Astrocyte (in vitro differentiated cells and primary cell): ENCODE results near the gene HRAS. TPM values are rescaled to one million over a fixed set of nuclear protein-coding genes. Genes with fewer than 3 reads are reported as not detected.

Experiments used
- DNase-seq: peaks from one replicate; pipeline ENCODE4 v3.0.0-alpha.2; 2010; ENCODE audit warnings: low read depth
- FAIRE-seq: peaks from 2 replicates; lab custom pipeline; 2011; peaks lifted over from hg19 to GRCh38; lab: Jason Lieb, UNC
- H2AFZ ChIP-seq: 2 replicates; pipeline ENCODE4 v1.6.0; 2012; ENCODE audit warnings: low read depth, low read length, inconsistent platforms
- H3K27ac ChIP-seq: 2 replicates; pipeline ENCODE4 v1.5.1; 2011; ENCODE audit warnings: low read depth, low read length, inconsistent platforms
- H3K27me3 ChIP-seq: 2 replicates; pipeline ENCODE4 v1.6.0; 2011; ENCODE audit warnings: low read length, inconsistent platforms; ENCODE audit not compliant: insufficient read depth
- H3K36me3 ChIP-seq: 2 replicates; pipeline ENCODE4 v1.5.1; 2011; ENCODE audit warnings: low read length, inconsistent platforms; ENCODE audit not compliant: insufficient read depth
- H3K4me1 ChIP-seq: 2 replicates; pipeline ENCODE4 v1.5.1; 2011; ENCODE audit warnings: low read length, inconsistent platforms; ENCODE audit not compliant: insufficient read depth
- H3K4me2 ChIP-seq: 2 replicates; pipeline ENCODE4 v1.6.0; 2012; ENCODE audit warnings: low read length, inconsistent platforms
- H3K4me3 ChIP-seq: 2 replicates; pipeline ENCODE4 v1.5.1; 2011; ENCODE audit warnings: low read depth, mild to moderate bottlenecking, low read length, inconsistent platforms; ENCODE audit not compliant: insufficient read depth
- H3K79me2 ChIP-seq: 2 replicates; pipeline ENCODE4 v1.6.0; 2012; ENCODE audit warnings: mild to moderate bottlenecking, low read length, inconsistent platforms; ENCODE audit not compliant: insufficient read depth
- H3K9ac ChIP-seq: 2 replicates; pipeline ENCODE4 v1.6.0; 2012; ENCODE audit warnings: mild to moderate bottlenecking, low read length, inconsistent platforms
- H3K9me3 ChIP-seq: 2 replicates; pipeline ENCODE4 v1.5.1; 2012; ENCODE audit warnings: low read depth, mild to moderate bottlenecking, low read length, inconsistent platforms; ENCODE audit not compliant: insufficient read depth
- H4K20me1 ChIP-seq: 2 replicates; pipeline ENCODE4 v1.6.0; 2012; ENCODE audit warnings: low read length, inconsistent platforms; ENCODE audit not compliant: insufficient read depth
- H3K27ac Mint-ChIP-seq: one replicate; pipeline ENCODE4 v1.8.0; 2021; ENCODE audit warnings: mild to moderate bottlenecking, mixed read lengths; ENCODE audit not compliant: unreplicated experiment
- H3K27me3 Mint-ChIP-seq: one replicate; pipeline ENCODE4 v1.8.0; 2021; ENCODE audit warnings: low read depth, mixed read lengths; ENCODE audit not compliant: unreplicated experiment
- H3K36me3 Mint-ChIP-seq: one replicate; pipeline ENCODE4 v1.8.0; 2021; ENCODE audit warnings: low read depth, mixed read lengths; ENCODE audit not compliant: unreplicated experiment
- H3K4me1 Mint-ChIP-seq: one replicate; pipeline ENCODE4 v1.8.0; 2021; ENCODE audit warnings: low read depth, mixed read lengths; ENCODE audit not compliant: unreplicated experiment
- H3K4me3 Mint-ChIP-seq: one replicate; pipeline ENCODE4 v1.8.0; 2021; ENCODE audit warnings: mild to moderate bottlenecking, moderate library complexity, mixed read lengths; ENCODE audit not compliant: unreplicated experiment
- H3K9me3 Mint-ChIP-seq: one replicate; pipeline ENCODE4 v1.8.0; 2021; ENCODE audit warnings: mild to moderate bottlenecking, mixed read lengths; ENCODE audit not compliant: unreplicated experiment
- CTCF ChIP-seq: IDR thresholded peaks from 2 replicates; pipeline ENCODE4 v1.5.1; 2011; ENCODE audit warnings: low read depth, mild to moderate bottlenecking, inconsistent platforms, low read length, moderate library complexity; ENCODE audit not compliant: insufficient read depth
- EZH2 ChIP-seq: IDR thresholded peaks from 2 replicates; pipeline ENCODE4 v1.6.1; 2012; ENCODE audit warnings: mild to moderate bottlenecking, low read length, inconsistent platforms; ENCODE audit not compliant: insufficient read depth
- total RNA-seq: library from RNA; stranded (reverse); gene quantifications from 2 replicates; pipeline ENCODE4 v1.2.1, GENCODE V29; 2021

Gene HRAS
- total RNA-seq, 1 donor from 2014 or later: 84.2 TPM

GRCh38 chr11:492427-493226, 42.7 kb downstream of the HRAS start:
- no peak overlapping the region for H3K4me2 ChIP-seq
- H3K27ac ChIP-seq: no peak overlapping the region
- H3K36me3 ChIP-seq: peaks cover 12% of the 10 kb centered on the region
- peaks cover 3% of the 10 kb centered on the region for H3K9me3 Mint-ChIP-seq
- no peak for TF ChIP-seq CTCF
- no peak overlapping the region for H3K4me3 Mint-ChIP-seq
- peaks cover 3% of the 10 kb centered on the region for H3K4me1 Mint-ChIP-seq
- H3K27me3 ChIP-seq: no peaks in the 10 kb centered on the region
- H4K20me1 ChIP-seq: peaks cover 23% of the 10 kb centered on the region
- H2AFZ ChIP-seq: no peak overlapping the region
- peaks cover 6% of the 10 kb centered on the region for H3K9me3 ChIP-seq
- FAIRE-seq (no peak), DNase-seq (no peak)
- H3K79me2 ChIP-seq: no peaks in the 10 kb centered on the region
- peaks cover 20% of the 10 kb centered on the region for H3K36me3 Mint-ChIP-seq
- H3K9ac ChIP-seq: no peak overlapping the region
- peak overlapping the region; percentile 47 for H3K27ac Mint-ChIP-seq
- no peaks in the 10 kb centered on the region for H3K4me1 ChIP-seq
- no peak overlapping the region for H3K4me3 ChIP-seq
- no peaks in the 10 kb centered on the region for H3K27me3 Mint-ChIP-seq

DNA sequence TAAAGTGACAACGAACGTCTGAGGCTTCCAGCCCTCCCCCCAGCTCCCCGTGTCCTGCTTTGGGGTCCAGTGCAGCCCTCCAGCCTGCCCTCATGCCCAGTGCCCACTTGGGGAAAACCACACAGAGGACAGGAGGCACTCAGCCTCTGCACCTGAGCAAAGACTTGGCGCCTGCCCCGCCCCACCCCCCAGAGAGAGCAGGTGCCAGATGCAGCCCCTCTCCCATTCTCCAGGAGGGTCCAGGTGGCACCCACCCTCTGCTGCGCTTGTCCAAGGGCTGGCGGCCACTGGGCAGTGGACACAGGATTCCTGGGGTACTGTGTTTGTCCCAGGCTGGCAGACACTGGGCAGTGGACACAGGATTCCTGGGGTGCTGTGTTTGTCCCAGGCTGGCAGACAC, 44.0 kb downstream of the HRAS start:
- Mint-ChIP-seq H3K9me3 (no peaks in the 10 kb centered on the region), H3K4me3 (no peak overlapping the region)
- no peak for DNase-seq

More for the DNA sequence above, 44.0 kb downstream of the HRAS start:
- no peaks in the 10 kb centered on the region for H3K27me3 ChIP-seq
- H3K9me3 ChIP-seq: no peaks in the 10 kb centered on the region
- H3K36me3 ChIP-seq: no peaks in the 10 kb centered on the region
- Mint-ChIP-seq H3K27me3 (no peaks in the 10 kb centered on the region), H3K36me3 (peaks cover 7% of the 10 kb centered on the region), H3K4me1 (peaks cover 3% of the 10 kb centered on the region), H3K27ac (no peak overlapping the region)
- H3K9ac ChIP-seq: no peak overlapping the region
- TF ChIP-seq CTCF (no peak), EZH2 (no peak)
- FAIRE-seq: no peak
- no peak overlapping the region for H3K4me3 ChIP-seq
- H2AFZ ChIP-seq: no peak overlapping the region
- no peak overlapping the region for H3K27ac ChIP-seq
- H3K79me2 ChIP-seq: peaks cover under 1% of the 10 kb centered on the region
- H3K4me2 ChIP-seq: no peak overlapping the region
- H4K20me1 ChIP-seq: peaks cover 15% of the 10 kb centered on the region
- no peaks in the 10 kb centered on the region for H3K4me1 ChIP-seq
